Common myeloid progenitor, CD34-positive (primary cell): Measurements from ENCODE around the gene LINGO1.
A peak's percentile ranks its signal among the peaks of the same experiment; 100 is the strongest.

ENCODE experiments used
- CTCF ChIA-PET: fragments of 350-600 bp; sonication (Branson Sonifier 250); formaldehyde crosslinking; loops from one replicate; lab custom pipeline; 2021; ENCODE audit warnings: antibody characterized with exemption; lab: Charles Lee
- POLR2A ChIA-PET: fragments of 350-600 bp; sonication (Branson Sonifier 250); formaldehyde crosslinking; loops from one replicate; lab custom pipeline; 2021; ENCODE audit warnings: antibody characterized with exemption; lab: Charles Lee
- DNase-seq, 3 donors: peaks; one replicate each; pipeline versions ENCODE4 v3.0.0 to v3.0.0-alpha.2; 2013
- H3K27ac ChIP-seq, 2 experiments: 1 replicate in 1 of 2; 2 replicates in 1 of 2; pipeline ENCODE4 v1.7.0; 2013; ENCODE audit warnings: inconsistent platforms in 2 of 2, low read length in 2 of 2, mild to moderate bottlenecking in 2 of 2, low read depth in 1 of 2, moderate library complexity in 1 of 2; ENCODE audit not compliant: severe bottlenecking in 2 of 2, insufficient read depth in 1 of 2, poor library complexity in 1 of 2
- H3K27me3 ChIP-seq, 5 experiments: replicated peaks in 2 of 5; 1 replicate in 3 of 5; 2 replicates in 2 of 5; pipeline versions ENCODE4 v1.6.1 to v1.7.0; 2013; ENCODE audit warnings: low read length in 4 of 5, mild to moderate bottlenecking in 2 of 5, moderate library complexity in 2 of 5, inconsistent platforms in 1 of 5; ENCODE audit not compliant: insufficient read depth in 5 of 5, control insufficient read depth in 4 of 5
- H3K36me3 ChIP-seq, 4 experiments: 1 replicate in 2 of 4; 2 replicates in 2 of 4; pipeline versions ENCODE4 v1.6.1 to v1.7.0; 2013; ENCODE audit warnings: low read length in 3 of 4, control low read depth in 1 of 4, mild to moderate bottlenecking in 1 of 4; ENCODE audit not compliant: control insufficient read depth in 4 of 4, insufficient read depth in 4 of 4
- H3K4me1 ChIP-seq, 4 experiments: 1 replicate in 3 of 4; 2 replicates in 1 of 4; pipeline versions ENCODE4 v1.6.1 to v1.7.1; 2013; ENCODE audit warnings: low read length in 3 of 4, mild to moderate bottlenecking in 3 of 4, control low read depth in 1 of 4, inconsistent platforms in 1 of 4, moderate library complexity in 1 of 4; ENCODE audit not compliant: control insufficient read depth in 4 of 4, insufficient read depth in 4 of 4; ENCODE audit errors: control extremely low read depth in 1 of 4
- H3K4me3 ChIP-seq, 7 experiments: 1 replicate in 4 of 7; 2 replicates in 3 of 7; pipeline versions ENCODE4 v1.5.1 to v1.7.0; 2013; ENCODE audit warnings: mild to moderate bottlenecking in 7 of 7, low read length in 6 of 7, moderate library complexity in 6 of 7, inconsistent platforms in 2 of 7, low read depth in 2 of 7, control low read depth in 1 of 7; ENCODE audit not compliant: insufficient read depth in 4 of 7, control insufficient read depth in 1 of 7; ENCODE audit errors: extremely low read depth in 1 of 7
- H3K9me3 ChIP-seq, 5 experiments: 1 replicate in 4 of 5; 2 replicates in 1 of 5; pipeline versions ENCODE4 v1.6.1 to v1.7.1; 2013; ENCODE audit warnings: low read length in 4 of 5, mild to moderate bottlenecking in 2 of 5, inconsistent platforms in 1 of 5, low read depth in 1 of 5, moderate library complexity in 1 of 5; ENCODE audit not compliant: control insufficient read depth in 4 of 5, insufficient read depth in 2 of 5; ENCODE audit errors: control extremely low read depth in 1 of 5
- WGBS: methylation state at CpG from one replicate; pipeline ENCODE4 v1.1.5; 2013; ENCODE audit not compliant: insufficient coverage; 5-methylcytosine and 5-hydroxymethylcytosine counted together

The LINGO1 gene

DNA sequence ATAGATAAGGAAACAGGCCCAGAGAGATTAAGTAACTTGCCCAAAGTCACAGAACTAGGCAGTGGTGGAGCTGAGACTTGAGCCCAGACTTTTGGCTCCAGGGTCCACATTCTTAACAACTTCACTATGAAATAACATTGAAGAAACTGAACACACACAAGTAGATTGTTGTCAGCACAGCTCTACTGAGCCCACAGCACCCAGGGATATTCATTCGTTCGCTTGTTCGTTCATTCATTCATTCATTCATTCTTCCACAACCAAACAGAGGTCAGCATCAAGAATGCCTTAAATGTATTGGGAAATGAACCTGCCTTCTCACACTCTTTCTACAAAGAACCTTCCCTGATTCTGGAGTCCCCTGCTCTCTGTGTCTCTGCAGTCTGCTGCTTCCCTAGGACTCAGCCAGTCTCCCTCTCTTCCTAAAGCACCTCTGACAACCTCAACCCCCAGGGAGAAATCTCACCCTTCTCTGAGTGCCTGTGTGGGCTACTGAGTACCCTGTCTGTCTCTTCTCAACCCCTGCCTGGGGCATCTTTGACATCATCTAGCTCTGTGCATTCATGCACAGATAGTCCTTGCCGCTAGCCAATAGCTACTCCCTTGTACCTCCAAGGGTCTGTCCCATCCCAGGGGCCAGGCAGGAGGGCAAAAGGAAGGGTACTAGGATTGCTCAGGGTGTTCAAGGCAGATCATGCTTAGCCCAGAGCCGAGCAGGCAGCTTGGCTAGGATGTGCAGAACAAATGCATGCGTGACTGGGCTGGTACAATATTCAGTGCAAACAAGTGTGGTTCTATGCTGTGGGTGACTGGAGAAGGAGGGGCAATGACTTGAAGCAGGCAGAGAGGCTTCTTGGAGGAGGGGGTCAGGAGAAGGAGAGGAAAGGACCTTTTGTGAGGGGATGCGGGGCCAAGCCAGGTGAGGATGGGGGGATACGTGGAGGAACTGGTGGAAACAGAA, 3.4 kb downstream of the LINGO1 start:
- H3K36me3 ChIP-seq: no peaks in the 10 kb centered on the region
- H3K4me1 ChIP-seq: peaks cover 0 to 19% (median 11%) of the 10 kb centered on the region in 4 experiments
- H3K27ac ChIP-seq: no peak overlapping the region
- no peak for DNase-seq
- peaks cover 0 to 57% (median 38%) of the 10 kb centered on the region in 5 experiments for H3K27me3 ChIP-seq
- WGBS: 98% methylated on average over 7 of the region's 8 CpGs
- H3K9me3 ChIP-seq: no peaks in the 10 kb centered on the region
- H3K4me3 ChIP-seq: no peak overlapping the region
- ChIA-PET POLR2A (no interaction called here), CTCF (interaction anchor here (1.2 to 3.2 kb wide), 3 partner anchors 11 to 191 kb away, joined by 3 to 13 read pairs (median 4); no protein-coding TSS in a partner anchor)

DNA sequence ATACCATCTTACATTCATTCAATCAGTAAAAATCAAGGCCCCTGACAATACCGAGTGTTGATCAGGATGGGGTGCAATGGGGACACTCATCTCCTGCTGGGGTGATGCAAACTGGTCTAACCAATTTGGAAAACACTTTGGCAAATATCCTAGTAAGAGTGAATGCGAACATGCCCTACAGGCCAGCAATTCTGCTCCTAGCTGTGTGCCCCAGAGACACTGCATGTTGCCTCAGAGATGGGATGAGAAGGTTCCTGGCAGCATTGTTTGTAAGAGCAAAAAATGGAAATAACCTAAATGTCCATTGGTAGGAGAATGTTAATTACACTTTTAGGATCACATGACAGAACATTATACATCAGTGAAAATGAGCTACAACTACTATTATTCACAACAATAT, 4.7 kb downstream of the LINGO1 start:
- H3K4me3 ChIP-seq: no peak overlapping the region
- H3K9me3 ChIP-seq: no peaks in the 10 kb centered on the region
- H3K4me1 ChIP-seq: peaks cover 0 to 8% (median 2%) of the 10 kb centered on the region in 4 experiments
- H3K27me3 ChIP-seq: peaks cover 0 to 43% (median 28%) of the 10 kb centered on the region in 5 experiments
- 100% methylated on average over 2 of the region's 2 CpGs for WGBS
- ChIA-PET POLR2A (no interaction called here), CTCF (interaction anchor here (1.2 to 3.2 kb wide), 3 partner anchors 10 to 192 kb away, joined by 3 to 13 read pairs (median 4); no protein-coding TSS in a partner anchor)
- H3K27ac ChIP-seq: no peak overlapping the region
- H3K36me3 ChIP-seq: no peaks in the 10 kb centered on the region
- DNase-seq: no peak

DNA sequence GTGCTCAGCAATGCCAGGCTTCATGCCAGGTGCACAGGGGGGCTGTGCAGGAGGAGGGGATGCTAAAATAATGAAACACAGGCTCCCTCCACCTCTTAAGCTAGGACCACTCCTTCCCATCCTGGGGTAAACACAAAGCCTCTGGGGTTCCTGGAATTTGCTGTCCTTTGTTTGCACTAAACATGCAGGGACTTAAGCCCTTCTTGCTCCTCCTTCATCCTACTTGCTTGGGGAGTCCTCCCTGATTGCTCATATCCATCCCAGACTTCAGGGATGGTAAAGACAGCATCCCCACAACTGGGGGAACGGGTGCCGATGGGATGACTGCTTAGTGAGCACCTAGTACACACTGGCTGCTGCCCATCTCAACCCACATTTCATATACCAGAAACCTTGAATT, 5.1 kb downstream of the LINGO1 start:
- no peak for DNase-seq
- Histone ChIP-seq H3K4me1 (peaks cover 0 to 5% (median 0%) of the 10 kb centered on the region in 4 experiments), H3K27ac (no peak overlapping the region), H3K9me3 (no peaks in the 10 kb centered on the region), H3K4me3 (no peak overlapping the region), H3K36me3 (no peaks in the 10 kb centered on the region), H3K27me3 (peaks cover 0 to 41% (median 26%) of the 10 kb centered on the region in 5 experiments)
- POLR2A ChIA-PET: no interaction called here
- WGBS: 100% methylated on average over 2 of the region's 2 CpGs
- CTCF ChIA-PET: interaction anchor here (1.2 to 1.5 kb wide), 2 partner anchors 19 to 193 kb away, joined by 3 to 4 read pairs; no protein-coding TSS in a partner anchor

DNA sequence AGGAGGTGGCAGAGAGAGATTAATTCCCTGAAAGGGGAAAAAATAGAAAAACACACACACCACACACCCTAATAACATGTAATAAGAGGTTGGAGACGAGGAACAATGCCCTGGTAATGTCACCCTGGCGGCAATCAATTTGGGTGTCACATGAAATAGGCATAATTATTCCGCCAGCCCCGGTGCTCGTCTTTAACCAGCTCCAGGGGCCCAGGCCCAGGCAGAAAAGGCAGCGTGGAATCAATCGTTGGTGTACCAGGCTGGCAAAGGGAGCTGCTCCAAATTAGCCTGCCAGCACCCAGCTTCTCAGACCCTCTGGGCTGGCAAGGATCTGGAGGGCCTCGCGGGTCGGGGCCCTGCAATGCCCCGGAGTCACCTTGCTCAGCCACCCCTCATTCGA, 5.6 kb downstream of the LINGO1 start:
- ChIA-PET CTCF (no interaction called here), POLR2A (no interaction called here)
- Histone ChIP-seq H3K27ac (no peak overlapping the region), H3K4me3 (no peak overlapping the region), H3K27me3 (peaks cover 0 to 39% (median 26%) of the 10 kb centered on the region in 5 experiments), H3K4me1 (peaks cover 0 to 2% (median 0%) of the 10 kb centered on the region in 4 experiments), H3K36me3 (no peaks in the 10 kb centered on the region), H3K9me3 (no peaks in the 10 kb centered on the region)
- DNase-seq: no peak
- WGBS: 90% methylated on average over 11 of the region's 12 CpGs

DNA sequence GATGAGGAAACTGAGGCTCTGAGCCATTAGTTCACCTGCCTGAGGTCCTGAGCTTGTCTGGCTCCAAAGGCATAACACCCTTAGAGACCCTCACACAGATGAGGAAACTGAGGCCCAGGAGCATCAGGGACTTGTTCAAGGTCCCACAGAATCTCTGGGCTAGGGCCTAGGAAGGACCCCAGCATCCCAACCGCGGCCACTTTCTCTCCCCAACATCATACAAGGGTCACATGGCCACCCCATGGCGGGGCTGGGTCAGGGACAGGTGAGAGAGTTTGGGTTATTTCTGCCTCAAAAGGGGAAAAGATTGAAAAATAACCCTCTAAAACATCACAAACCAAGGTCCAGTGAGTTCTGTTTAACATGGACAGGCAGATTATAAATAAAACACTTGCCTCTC, 6.7 kb downstream of the LINGO1 start:
- no peak for DNase-seq
- no CpG with 5 or more reads among the region's 3 CpGs for whole genome bisulfite sequencing
- Histone ChIP-seq H3K9me3 (no peaks in the 10 kb centered on the region), H3K36me3 (no peaks in the 10 kb centered on the region), H3K27me3 (peaks cover 0 to 29% (median 20%) of the 10 kb centered on the region in 5 experiments), H3K27ac (no peak overlapping the region), H3K4me3 (no peak overlapping the region), H3K4me1 (no peaks in the 10 kb centered on the region)
- POLR2A ChIA-PET: no interaction called here
- CTCF ChIA-PET: interaction anchor here (0.6 to 1.9 kb wide), 4 partner anchors 7 to 188 kb away, joined by 3 to 5 read pairs (median 3); partner anchors contain the start of gene LINGO1

DNA sequence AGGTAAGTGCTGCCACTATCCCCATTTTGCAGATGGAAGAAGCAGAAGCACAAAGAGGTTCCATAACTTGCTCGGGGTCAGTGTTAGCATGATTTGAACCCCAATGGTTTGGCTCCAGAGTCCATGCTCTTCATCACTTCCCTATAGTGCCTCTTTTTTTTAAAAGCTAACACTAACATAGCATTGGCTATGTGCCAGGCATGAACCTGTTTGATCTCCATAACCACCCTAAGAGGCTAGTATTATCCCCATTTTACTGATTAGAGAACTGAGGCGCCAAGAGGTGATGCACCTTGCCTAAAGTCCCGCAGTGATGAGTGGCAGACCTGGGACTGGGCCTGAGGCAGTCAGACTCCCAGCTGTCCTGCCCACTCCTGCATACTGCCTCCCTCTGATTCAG, 7.3 kb downstream of the LINGO1 start:
- Histone ChIP-seq H3K27me3 (peaks cover 0 to 22% (median 16%) of the 10 kb centered on the region in 5 experiments), H3K4me3 (no peak overlapping the region), H3K4me1 (no peaks in the 10 kb centered on the region), H3K27ac (no peak overlapping the region), H3K9me3 (no peaks in the 10 kb centered on the region), H3K36me3 (no peaks in the 10 kb centered on the region)
- ChIA-PET CTCF (interaction anchor here (1.1 to 1.9 kb wide), 3 partner anchors 8 to 30 kb away, joined by 3 to 5 read pairs (median 3); partner anchors contain the start of gene LINGO1), POLR2A (no interaction called here)
- DNase-seq: peak in 2 of 3 donors; percentile 14 to 15
- 96% methylated on average over 3 of the region's 3 CpGs for WGBS
